MM.1S (cell line): ENCODE measurements around the gene EPHA6.

ENCODE experiments used
- CTCF ChIP-seq: fragments of 300-600 bp; sonication (generic); IDR thresholded peaks from 2 replicates; pipeline ENCODE4 v1.5.1; 2016; ENCODE audit warnings: antibody characterized with exemption, low read length, mixed read lengths
- EZH2phosphoT487 ChIP-seq: fragments of 300-600 bp; sonication (generic); IDR thresholded peaks from 2 replicates; pipeline ENCODE4 v1.6.1; 2018; ENCODE audit warnings: antibody characterized with exemption, low read length

GRCh38 chr3:97658668-97659285 is 844.4 kb downstream of the EPHA6 start:
- TF ChIP-seq CTCF = peak; percentile 78
- no peak for TF ChIP-seq EZH2phosphoT487
